ENCODE measurements around the gene TMEM181.
A peak's percentile ranks its signal among the peaks of the same experiment; 100 is the strongest.

TMEM181 gene

DNA sequence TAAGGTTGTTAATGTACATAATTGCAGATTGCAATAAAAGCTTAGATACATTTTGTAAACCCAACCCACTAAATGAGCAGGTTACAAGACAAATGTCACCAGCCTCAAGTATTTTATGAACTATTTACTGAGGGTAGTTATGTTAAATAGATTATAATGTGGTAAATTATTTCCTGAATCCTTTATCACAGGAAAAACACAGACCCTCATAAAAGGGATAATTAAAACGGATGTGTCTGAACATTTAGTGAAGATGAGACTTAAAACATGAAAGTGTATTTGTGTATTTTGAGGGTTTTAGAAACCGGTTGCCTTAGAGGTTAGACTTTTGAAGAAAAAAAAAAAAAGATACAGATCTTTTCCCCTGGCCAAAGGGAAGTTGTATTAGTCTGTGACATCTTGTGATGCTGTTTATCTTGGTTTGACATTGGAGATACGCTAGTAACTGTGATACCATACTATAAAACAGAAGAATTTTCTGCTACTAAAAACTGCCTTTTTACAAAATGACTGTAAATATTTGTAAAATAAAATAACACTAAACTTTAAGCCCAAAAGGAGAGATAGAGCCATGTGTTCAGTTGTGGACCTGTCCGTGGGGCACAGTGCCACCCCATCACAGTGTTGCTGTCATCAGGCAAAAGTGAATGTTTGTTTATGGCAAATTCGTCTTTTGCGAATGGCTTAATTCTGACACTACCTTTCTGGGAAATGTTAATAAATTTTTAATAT, 75.0 kb downstream of the TMEM181 start:
- H3K27me3 ChIP-seq (ENCODE audit: control insufficient read depth in 2 of 2, insufficient read depth in 2 of 2, low read length in 2 of 2) = no peaks in the 10 kb centered on the region
- peaks cover 19 to 25% of the 10 kb centered on the region in 2 donors for H3K4me1 ChIP-seq (ENCODE audit: control insufficient read depth in 2 of 2, insufficient read depth in 2 of 2, low read length in 2 of 2)
- peaks cover 25 to 34% of the 10 kb centered on the region in 2 donors for H3K36me3 ChIP-seq (ENCODE audit: control insufficient read depth in 2 of 2, insufficient read depth in 2 of 2, low read length in 2 of 2)
- no peak overlapping the region for H3K4me3 ChIP-seq (ENCODE audit: low read length in 2 of 2)
- peak overlapping the region in 1 of 2 donors; percentile 25 for H3K9ac ChIP-seq (ENCODE audit: low read depth in 1 of 2, low read length in 2 of 2)
- H3K27ac ChIP-seq (ENCODE audit: low read depth in 2 of 2, low read length in 2 of 2) = no peak overlapping the region
- H3K9me3 ChIP-seq (ENCODE audit: control insufficient read depth in 2 of 2, low read length in 2 of 2) = no peaks in the 10 kb centered on the region

DNA sequence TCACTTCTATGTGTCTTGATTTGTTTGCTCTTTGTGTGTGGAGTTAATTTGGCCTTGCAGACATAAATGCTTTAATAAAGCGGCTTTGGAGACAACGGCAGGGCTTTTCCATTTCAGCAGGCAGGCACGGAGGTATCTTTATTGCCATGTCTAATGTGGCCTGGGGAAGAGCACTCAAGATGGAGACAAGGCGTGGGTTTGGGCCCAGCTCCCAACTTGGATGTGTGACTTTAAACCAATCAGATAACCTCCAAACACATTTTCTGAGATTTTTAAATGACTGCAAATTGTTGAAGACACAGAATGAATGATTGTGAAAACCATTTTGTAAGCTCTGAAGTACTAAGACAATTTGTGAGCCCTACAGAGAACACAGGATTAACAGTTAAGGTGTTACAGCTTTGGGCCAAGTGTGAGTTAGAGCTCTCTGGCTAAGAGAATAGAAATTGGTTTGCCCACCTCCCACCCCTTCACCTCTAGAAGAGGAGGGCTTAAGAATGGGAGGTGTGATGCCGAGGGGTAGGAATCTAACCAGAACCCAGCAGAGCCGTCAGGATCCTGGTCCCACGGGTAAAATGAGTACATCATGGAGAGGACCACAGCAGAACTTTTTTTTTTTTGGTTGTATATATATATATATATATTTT, 75.7 kb downstream of the TMEM181 start:
- Histone ChIP-seq H3K4me3 (ENCODE audit: low read length in 2 of 2) (no peak overlapping the region), H3K36me3 (ENCODE audit: control insufficient read depth in 2 of 2, insufficient read depth in 2 of 2, low read length in 2 of 2) (peaks cover 25 to 35% of the 10 kb centered on the region in 2 donors), H3K9me3 (ENCODE audit: control insufficient read depth in 2 of 2, low read length in 2 of 2) (no peaks in the 10 kb centered on the region), H3K27ac (ENCODE audit: low read depth in 2 of 2, low read length in 2 of 2) (no peak overlapping the region), H3K4me1 (ENCODE audit: control insufficient read depth in 2 of 2, insufficient read depth in 2 of 2, low read length in 2 of 2) (peaks cover 16 to 20% of the 10 kb centered on the region in 2 donors), H3K27me3 (ENCODE audit: control insufficient read depth in 2 of 2, insufficient read depth in 2 of 2, low read length in 2 of 2) (no peaks in the 10 kb centered on the region), H3K9ac (ENCODE audit: low read depth in 1 of 2, low read length in 2 of 2) (no peak overlapping the region)

DNA sequence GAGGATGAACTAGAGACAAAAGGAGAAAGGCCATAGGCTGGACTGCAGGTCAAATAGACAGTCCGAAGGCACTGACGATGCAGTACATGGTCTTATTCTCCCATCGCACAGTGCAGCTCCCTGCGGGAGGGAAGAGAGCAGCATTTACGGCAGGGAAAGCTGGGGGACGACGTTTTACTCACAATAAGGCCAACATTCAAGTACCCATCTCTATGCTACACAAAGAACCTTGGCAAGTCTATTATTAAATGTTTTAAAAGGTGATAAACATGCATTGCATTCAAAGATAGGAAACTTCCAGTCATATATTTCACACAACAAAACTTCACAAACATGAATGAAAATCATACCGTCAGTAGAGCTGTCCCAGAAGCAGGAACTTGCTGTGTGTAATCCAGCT, 76.9 kb downstream of the TMEM181 start:
- H3K4me3 ChIP-seq (ENCODE audit: low read length in 2 of 2) = no peak overlapping the region
- H3K9ac ChIP-seq (ENCODE audit: low read depth in 1 of 2, low read length in 2 of 2) = no peak overlapping the region
- no peak overlapping the region for H3K27ac ChIP-seq (ENCODE audit: low read depth in 2 of 2, low read length in 2 of 2)
- H3K9me3 ChIP-seq (ENCODE audit: control insufficient read depth in 2 of 2, low read length in 2 of 2) = no peaks in the 10 kb centered on the region
- peaks cover 25 to 36% of the 10 kb centered on the region in 2 donors for H3K36me3 ChIP-seq (ENCODE audit: control insufficient read depth in 2 of 2, insufficient read depth in 2 of 2, low read length in 2 of 2)
- peaks cover 4 to 8% of the 10 kb centered on the region in 2 donors for H3K4me1 ChIP-seq (ENCODE audit: control insufficient read depth in 2 of 2, insufficient read depth in 2 of 2, low read length in 2 of 2)
- no peaks in the 10 kb centered on the region for H3K27me3 ChIP-seq (ENCODE audit: control insufficient read depth in 2 of 2, insufficient read depth in 2 of 2, low read length in 2 of 2)

DNA sequence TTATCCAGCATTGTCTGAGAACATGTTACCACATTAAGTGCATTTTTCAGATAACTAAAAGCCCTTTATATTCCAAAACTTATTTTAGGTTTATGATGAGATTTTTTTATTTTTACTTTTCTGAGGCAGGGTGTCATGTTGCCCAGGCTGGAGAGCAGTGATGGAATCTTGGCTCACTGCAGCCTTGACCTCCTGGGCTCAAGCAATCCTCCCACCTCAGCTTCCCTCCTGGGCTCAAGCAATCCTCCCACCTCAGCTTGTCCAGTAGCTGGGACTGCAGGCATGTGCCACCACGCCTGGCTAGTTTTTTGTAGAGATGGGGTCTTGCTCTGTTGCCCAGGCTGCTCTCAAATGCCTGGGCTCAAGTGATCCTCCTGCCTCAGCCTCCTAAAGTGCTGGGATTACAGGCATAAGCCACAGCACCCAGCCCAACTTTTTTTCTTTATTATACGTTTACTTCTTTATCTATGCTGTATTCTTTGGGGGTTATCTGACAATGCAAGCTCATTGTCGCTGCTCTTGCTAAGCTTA, 78.5 kb downstream of the TMEM181 start:
- Histone ChIP-seq H3K36me3 (ENCODE audit: control insufficient read depth in 2 of 2, insufficient read depth in 2 of 2, low read length in 2 of 2) (peaks cover 17 to 25% of the 10 kb centered on the region in 2 donors), H3K4me3 (ENCODE audit: low read length in 2 of 2) (no peak overlapping the region), H3K9me3 (ENCODE audit: control insufficient read depth in 2 of 2, low read length in 2 of 2) (no peaks in the 10 kb centered on the region), H3K4me1 (ENCODE audit: control insufficient read depth in 2 of 2, insufficient read depth in 2 of 2, low read length in 2 of 2) (peaks cover 10 to 14% of the 10 kb centered on the region in 2 donors), H3K9ac (ENCODE audit: low read depth in 1 of 2, low read length in 2 of 2) (no peak overlapping the region), H3K27me3 (ENCODE audit: control insufficient read depth in 2 of 2, insufficient read depth in 2 of 2, low read length in 2 of 2) (no peaks in the 10 kb centered on the region), H3K27ac (ENCODE audit: low read depth in 2 of 2, low read length in 2 of 2) (no peak overlapping the region)

DNA sequence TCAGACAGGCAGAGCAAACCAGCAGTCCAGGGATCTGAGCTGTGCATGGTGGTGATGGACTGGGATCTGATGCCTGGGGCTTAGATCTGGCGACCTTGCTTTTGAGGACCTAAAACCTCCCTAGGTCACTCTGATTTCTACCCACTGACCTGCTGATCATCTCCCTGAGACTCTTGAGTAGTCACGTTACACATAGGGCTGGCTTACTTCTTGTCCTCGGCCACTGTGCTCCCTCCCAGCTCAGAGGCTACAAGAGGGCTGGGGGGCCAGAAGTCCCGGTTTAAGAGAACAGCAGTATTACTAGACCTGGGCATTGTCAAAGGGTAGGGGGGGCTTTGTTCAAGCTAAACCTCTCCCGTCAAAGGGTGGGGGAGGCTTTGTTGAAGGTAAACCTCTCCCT, 79.2 kb downstream of the TMEM181 start:
- no peaks in the 10 kb centered on the region for H3K9me3 ChIP-seq (ENCODE audit: control insufficient read depth in 2 of 2, low read length in 2 of 2)
- no peaks in the 10 kb centered on the region for H3K27me3 ChIP-seq (ENCODE audit: control insufficient read depth in 2 of 2, insufficient read depth in 2 of 2, low read length in 2 of 2)
- no peak overlapping the region for H3K27ac ChIP-seq (ENCODE audit: low read depth in 2 of 2, low read length in 2 of 2)
- no peak overlapping the region for H3K4me3 ChIP-seq (ENCODE audit: low read length in 2 of 2)
- H3K9ac ChIP-seq (ENCODE audit: low read depth in 1 of 2, low read length in 2 of 2) = no peak overlapping the region
- peaks cover 10 to 14% of the 10 kb centered on the region in 2 donors for H3K4me1 ChIP-seq (ENCODE audit: control insufficient read depth in 2 of 2, insufficient read depth in 2 of 2, low read length in 2 of 2)
- H3K36me3 ChIP-seq (ENCODE audit: control insufficient read depth in 2 of 2, insufficient read depth in 2 of 2, low read length in 2 of 2) = peaks cover 17 to 25% of the 10 kb centered on the region in 2 donors

DNA sequence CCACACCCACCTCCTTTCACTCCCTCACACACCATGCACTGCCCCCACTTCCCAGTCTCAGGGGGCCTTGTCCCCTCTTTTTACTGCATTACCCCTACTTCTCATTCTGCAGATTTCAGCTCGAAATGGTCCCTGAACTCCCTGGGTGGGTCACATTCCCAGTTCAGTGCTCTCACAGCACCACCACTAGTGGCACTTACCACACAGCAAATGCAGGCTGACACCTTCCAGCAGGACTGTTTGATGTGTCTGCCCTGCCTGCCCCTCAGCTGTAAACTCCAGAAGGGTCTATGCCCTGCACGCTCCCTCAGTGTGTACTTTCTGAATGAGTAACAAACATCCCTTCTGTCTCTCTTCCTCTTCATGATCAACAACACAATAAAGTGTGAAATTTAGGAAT, 80.6 kb downstream of the TMEM181 start:
- Histone ChIP-seq H3K9ac (ENCODE audit: low read depth in 1 of 2, low read length in 2 of 2) (no peak overlapping the region), H3K36me3 (ENCODE audit: control insufficient read depth in 2 of 2, insufficient read depth in 2 of 2, low read length in 2 of 2) (peaks cover 14 to 21% of the 10 kb centered on the region in 2 donors), H3K4me3 (ENCODE audit: low read length in 2 of 2) (no peak overlapping the region), H3K27ac (ENCODE audit: low read depth in 2 of 2, low read length in 2 of 2) (no peak overlapping the region), H3K4me1 (ENCODE audit: control insufficient read depth in 2 of 2, insufficient read depth in 2 of 2, low read length in 2 of 2) (peaks cover 15 to 17% of the 10 kb centered on the region in 2 donors), H3K27me3 (ENCODE audit: control insufficient read depth in 2 of 2, insufficient read depth in 2 of 2, low read length in 2 of 2) (no peaks in the 10 kb centered on the region), H3K9me3 (ENCODE audit: control insufficient read depth in 2 of 2, low read length in 2 of 2) (no peaks in the 10 kb centered on the region)

DNA sequence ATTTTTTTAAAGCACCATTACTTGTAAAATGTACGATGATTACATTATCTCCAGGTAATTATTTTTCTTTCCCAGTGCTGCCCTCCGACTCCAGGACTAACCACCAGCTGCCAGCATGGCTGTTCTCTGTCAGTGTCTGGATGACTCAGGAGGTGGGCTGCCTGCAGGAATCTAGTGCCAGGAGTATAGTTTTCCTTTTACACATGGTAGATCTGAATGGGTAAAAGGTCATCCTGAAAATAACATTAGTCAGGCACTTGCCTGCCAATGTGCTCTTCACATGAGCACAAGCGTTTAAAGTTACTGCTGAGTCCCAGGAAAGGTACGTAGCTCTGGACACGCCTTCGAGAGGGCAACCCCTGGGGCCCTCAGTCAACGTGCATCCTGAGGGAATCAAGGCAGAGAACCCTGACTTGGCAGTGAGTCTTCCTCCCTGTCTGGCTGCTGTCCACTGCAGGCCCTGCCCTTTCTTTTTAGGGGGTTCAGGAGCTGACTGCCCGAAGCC, 82.3 kb downstream of the TMEM181 start:
- H3K4me3 ChIP-seq (ENCODE audit: low read length in 2 of 2) = no peak overlapping the region
- H3K9me3 ChIP-seq (ENCODE audit: control insufficient read depth in 2 of 2, low read length in 2 of 2) = no peaks in the 10 kb centered on the region
- H3K27ac ChIP-seq (ENCODE audit: low read depth in 2 of 2, low read length in 2 of 2) = peak overlapping the region in 1 of 2 donors; percentile 9
- H3K27me3 ChIP-seq (ENCODE audit: control insufficient read depth in 2 of 2, insufficient read depth in 2 of 2, low read length in 2 of 2) = no peaks in the 10 kb centered on the region
- H3K4me1 ChIP-seq (ENCODE audit: control insufficient read depth in 2 of 2, insufficient read depth in 2 of 2, low read length in 2 of 2) = peaks cover 15 to 17% of the 10 kb centered on the region in 2 donors
- peaks cover 5 to 9% of the 10 kb centered on the region in 2 donors for H3K36me3 ChIP-seq (ENCODE audit: control insufficient read depth in 2 of 2, insufficient read depth in 2 of 2, low read length in 2 of 2)
- H3K9ac ChIP-seq (ENCODE audit: low read depth in 1 of 2, low read length in 2 of 2) = no peak overlapping the region

DNA sequence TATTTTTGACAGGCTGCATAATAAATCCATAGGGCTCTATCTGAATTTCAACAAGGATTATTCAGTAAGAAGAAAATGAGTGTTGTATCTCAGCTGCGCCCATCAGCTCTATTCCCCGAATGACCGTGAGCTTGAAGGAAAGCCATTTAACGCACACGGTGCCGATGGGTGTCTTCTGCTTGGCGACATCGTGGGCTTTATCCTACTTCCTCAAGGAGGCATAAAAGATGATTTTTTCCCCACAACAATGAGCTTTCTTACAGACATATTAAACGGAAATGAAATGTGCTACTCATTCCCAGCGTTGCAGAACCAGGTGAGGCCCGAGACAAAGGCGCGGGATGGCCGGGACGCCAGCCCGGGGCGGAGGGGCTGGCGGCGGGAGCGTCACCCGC, 83.9 kb downstream of the TMEM181 start:
- Histone ChIP-seq H3K4me1 (ENCODE audit: control insufficient read depth in 2 of 2, insufficient read depth in 2 of 2, low read length in 2 of 2) (peaks cover 15 to 17% of the 10 kb centered on the region in 2 donors), H3K27ac (ENCODE audit: low read depth in 2 of 2, low read length in 2 of 2) (peak overlapping the region; percentile 98 to 99), H3K4me3 (ENCODE audit: low read length in 2 of 2) (peak overlapping the region; percentile 83 to 97), H3K36me3 (ENCODE audit: control insufficient read depth in 2 of 2, insufficient read depth in 2 of 2, low read length in 2 of 2) (peaks cover 0 to 5% of the 10 kb centered on the region in 2 donors), H3K9me3 (ENCODE audit: control insufficient read depth in 2 of 2, low read length in 2 of 2) (no peaks in the 10 kb centered on the region), H3K27me3 (ENCODE audit: control insufficient read depth in 2 of 2, insufficient read depth in 2 of 2, low read length in 2 of 2) (no peaks in the 10 kb centered on the region), H3K9ac (ENCODE audit: low read depth in 1 of 2, low read length in 2 of 2) (peak overlapping the region; percentile 94 to 99)

DNA sequence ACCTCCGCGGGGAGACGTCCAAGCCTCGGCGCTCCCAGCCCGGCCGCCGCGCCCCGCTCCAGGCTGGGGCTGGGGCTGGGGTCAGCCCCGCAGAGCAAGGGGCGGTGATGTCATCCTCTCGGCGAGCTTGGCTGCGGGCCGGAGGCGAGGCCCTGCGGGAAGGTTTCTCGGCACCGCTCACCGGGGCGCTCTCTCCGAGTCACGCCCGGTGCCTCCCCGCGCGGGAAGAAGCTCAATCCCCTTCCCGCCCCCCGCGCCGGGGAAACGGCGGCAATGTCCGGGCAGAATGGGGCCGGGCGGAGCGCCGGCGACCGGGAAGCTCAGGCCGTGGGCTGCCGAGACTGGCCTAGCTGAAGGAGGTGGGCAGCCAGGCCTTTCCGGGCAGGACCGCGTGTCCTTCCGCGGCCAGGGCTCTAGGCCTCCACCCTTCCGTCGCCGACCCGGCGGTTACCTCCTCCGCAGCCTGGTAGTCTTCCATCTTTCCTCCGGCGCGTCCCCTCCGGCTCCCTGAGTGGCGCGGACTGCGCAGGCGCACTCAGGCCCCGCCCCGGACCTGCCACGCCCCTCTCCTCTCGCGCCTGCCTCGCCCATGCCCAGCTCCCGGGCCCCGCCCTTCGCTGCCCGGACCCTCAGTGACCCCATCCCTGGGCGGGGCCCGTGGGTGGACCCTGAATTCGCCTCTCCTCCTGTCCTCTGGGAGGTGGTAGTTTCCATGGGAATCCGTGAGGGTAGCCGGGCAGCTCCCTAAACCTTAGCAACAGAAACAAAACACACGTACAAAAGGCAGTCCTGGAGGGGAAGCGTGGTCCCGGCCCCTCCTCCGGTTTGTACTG, 84.6 kb downstream of the TMEM181 start, which contains the start of gene DYNLT1:
Gene DYNLT1, minus strand, starts transcription at position 513 of the 833 bp plus-strand sequence. Its CDS starts 35 bp downstream, at position 478.
- Histone ChIP-seq H3K27ac (ENCODE audit: low read depth in 2 of 2, low read length in 2 of 2) (peak within 1 kb of the TSS; percentile 98 to 99), H3K4me3 (ENCODE audit: low read length in 2 of 2) (peak within 1 kb of the TSS; percentile 83 to 97), H3K4me1 (ENCODE audit: control insufficient read depth in 2 of 2, insufficient read depth in 2 of 2, low read length in 2 of 2) (peaks cover 15 to 18% of the 10 kb centered on the region in 2 donors)

More for the DNA sequence above, 84.6 kb downstream of the TMEM181 start, which contains the start of gene DYNLT1:
- no peaks in the 10 kb centered on the region for H3K27me3 ChIP-seq (ENCODE audit: control insufficient read depth in 2 of 2, insufficient read depth in 2 of 2, low read length in 2 of 2)
- H3K36me3 ChIP-seq (ENCODE audit: control insufficient read depth in 2 of 2, insufficient read depth in 2 of 2, low read length in 2 of 2) = peaks cover 0 to 5% of the 10 kb centered on the region in 2 donors
- H3K9ac ChIP-seq (ENCODE audit: low read depth in 1 of 2, low read length in 2 of 2) = peak within 1 kb of the TSS; percentile 94 to 99
- H3K9me3 ChIP-seq (ENCODE audit: control insufficient read depth in 2 of 2, low read length in 2 of 2) = no peaks in the 10 kb centered on the region

Measured in mucosa of rectum (tissue), 2 donors.